ENCODE data around the gene DACT2. TPM values are rescaled to one million over a fixed set of nuclear protein-coding genes. Genes with fewer than 3 reads are reported as not detected.

The DACT2 gene
- total and polyA plus RNA-seq, 2 of the 8 experiments (the other 6 are each of a cell fraction or from before 2014, with no cell fraction given) = 2.9 to 3.1 TPM

GRCh38 chr6:168286116-168286515, 33.5 kb downstream of the DACT2 start:
- Histone ChIP-seq H2BK120ac (replicated peaks; ENCODE audit: low read depth, low read length) (no peak overlapping the region), H3K4me2 (ENCODE audit: insufficient read depth in 1 of 2, low read depth in 2 of 2, low read length in 2 of 2) (no peak overlapping the region), H3K36me3 (ENCODE audit: control insufficient read depth in 2 of 4, insufficient read depth in 4 of 4, low read length in 3 of 4) (no peaks in the 10 kb centered on the region), H3K79me2 (ENCODE audit: control insufficient read depth in 1 of 2, insufficient read depth in 2 of 2, low read length in 2 of 2) (no peaks in the 10 kb centered on the region), H3K9ac (replicated peaks in 1 of 4; ENCODE audit: extremely low read depth in 1 of 4, low read depth in 3 of 4, low read length in 3 of 4) (no peak overlapping the region), H2BK15ac (ENCODE audit: low read length) (no peak overlapping the region), H3K79me1 (ENCODE audit: low read depth, low read length) (no peaks in the 10 kb centered on the region), H3K23me2 (ENCODE audit: low read depth, low read length) (no peaks in the 10 kb centered on the region), H2AK5ac (ENCODE audit: low read depth, low read length) (no peak overlapping the region), H4K91ac (replicated peaks; ENCODE audit: insufficient read length, low read length) (no peak overlapping the region), H4K20me1 (replicated peaks in 1 of 2; ENCODE audit: control insufficient read depth in 1 of 2, insufficient read depth in 2 of 2, low read length in 2 of 2) (no peaks in the 10 kb centered on the region), H3K9me3 (ENCODE audit: insufficient read depth in 2 of 2, low read depth in 1 of 2, low read length in 1 of 2) (peaks cover 4 to 6% of the 10 kb centered on the region in 2 experiments; a peak in 2 of 4 replicates), H3K56ac (replicated peaks; ENCODE audit: insufficient read length, low read depth, low read length) (no peak overlapping the region), H4K5ac (ENCODE audit: insufficient read length, low read depth, low read length) (no peak overlapping the region), H3K23ac (ENCODE audit: insufficient read length) (no peak overlapping the region), H3K14ac (ENCODE audit: insufficient read length) (no peak overlapping the region), H3K27ac (ENCODE audit: low read depth, low read length) (no peak overlapping the region), H2BK12ac (ENCODE audit: low read depth, low read length) (no peak overlapping the region), H3K27me3 (replicated peaks in 1 of 4; ENCODE audit: control insufficient read depth in 3 of 4, extremely low read depth in 1 of 4, insufficient read depth in 3 of 4, low read length in 3 of 4) (no peaks in the 10 kb centered on the region), H3K4me3 (ENCODE audit: extremely low read depth in 1 of 4, insufficient read depth in 2 of 4, low read depth in 3 of 4, low read length in 4 of 4) (no peak overlapping the region), H2BK5ac (ENCODE audit: low read depth, low read length) (no peak overlapping the region), H2BK20ac (ENCODE audit: low read length) (no peak overlapping the region), H3K4ac (replicated peaks; ENCODE audit: insufficient read length, low read depth, low read length) (no peak overlapping the region), H2AFZ (ENCODE audit: low read length) (no peak overlapping the region), H3K4me1 (replicated peaks in 1 of 4; ENCODE audit: control insufficient read depth in 3 of 4, insufficient read depth in 4 of 4, low read length in 3 of 4) (no peaks in the 10 kb centered on the region), H3K18ac (ENCODE audit: extremely low read depth, low read length) (no peak overlapping the region), H4K8ac (ENCODE audit: extremely low read depth, insufficient read depth, low read length) (no peak overlapping the region)
- CTCF ChIA-PET (ENCODE audit: partially characterized antibody) = interaction anchor here (0.7 kb wide), 1 partner anchor 70 kb away, joined by 4 read pairs; no protein-coding TSS in a partner anchor
- FAIRE-seq (no peak), DNase-seq (ENCODE audit: low read depth in 1 of 2, low spot score in 2 of 2) (no peak)
- 91% methylated on average over 12 of the region's 12 CpGs; no CpG with 5 or more reads in 1 of the 2 experiments for WGBS, 2 experiments (ENCODE audit: extremely low coverage in 1 of 2, insufficient coverage in 1 of 2, insufficient read length in 1 of 2, insufficient replicate concordance in 2 of 2, low coverage in 1 of 2, low lambda C conversion rate in 2 of 2, missing lambda C conversion rate in 1 of 2)
- POLR2A ChIA-PET (ENCODE audit: partially characterized antibody) = no interaction called here
- TF ChIP-seq SP1 (IDR thresholded peaks at IDR 0.05; ENCODE audit: low read depth, low read length) = no peak
- no peak for TF ChIP-seq NRF1 (IDR thresholded peaks at IDR 0.05; ENCODE audit: low read depth, low read length)
- TF ChIP-seq EGR1 (IDR thresholded peaks at IDR 0.05; ENCODE audit: borderline replicate concordance, low read depth, low read length) = no peak
- TF ChIP-seq POLR2A (IDR thresholded peaks at IDR 0.05; ENCODE audit: control extremely low read depth in 1 of 2, low read depth in 2 of 2, low read length in 2 of 2) = no peak
- no peak for TF ChIP-seq GABPA (IDR thresholded peaks at IDR 0.05; ENCODE audit: borderline replicate concordance, insufficient read depth, low read length)
- no peak for TF ChIP-seq KDM5A (IDR thresholded peaks at IDR 0.05; ENCODE audit: low read length)
- no peak for TF ChIP-seq TEAD4 (IDR thresholded peaks at IDR 0.05; ENCODE audit: low read depth, low read length)
- TF ChIP-seq HDAC6 (IDR thresholded peaks at IDR 0.05; ENCODE audit: low read depth, low read length) = no peak
- TF ChIP-seq SP4 (IDR thresholded peaks at IDR 0.05; ENCODE audit: low read length) = no peak
- TF ChIP-seq RAD21 (IDR thresholded peaks at IDR 0.05 in 1 of 2, conservative IDR thresholded peaks at IDR 0.05 in 1 of 2; ENCODE audit: low read depth in 2 of 2, low read length in 2 of 2) = no peak
- TF ChIP-seq KDM1A (IDR thresholded peaks at IDR 0.05; ENCODE audit: borderline replicate concordance, low read length) = no peak
- no peak for TF ChIP-seq SIRT6 (IDR thresholded peaks at IDR 0.05; ENCODE audit: low read length)
- no peak for TF ChIP-seq CHD1 (IDR thresholded peaks at IDR 0.05; ENCODE audit: low read depth, low read length)
- TF ChIP-seq POU5F1 (IDR thresholded peaks at IDR 0.05; ENCODE audit: low read depth, low read length) = no peak
- no peak for TF ChIP-seq CREB1 (IDR thresholded peaks at IDR 0.05)
- no peak for TF ChIP-seq POLR2AphosphoS5 (IDR thresholded peaks at IDR 0.05; ENCODE audit: low read depth, low read length)
- TF ChIP-seq TAF7 (optimal IDR thresholded peaks at IDR 0.05; ENCODE audit: borderline replicate concordance, low read depth, low read length) = no peak
